GM12865 (cell line): ENCODE data around the gene POLR2J2.
"Not testable (repeated sequence)": the region's sequence is repeated elsewhere in the genome, so short reads cannot be mapped to it uniquely, and the experiment has no call there.

ENCODE experiments used
- DNase-seq: peaks from one replicate; pipeline ENCODE4 v3.0.0; 2010; ENCODE audit warnings: low read depth
- H3K4me3 ChIP-seq: 2 replicates; pipeline ENCODE4 v1.5.1; 2011; ENCODE audit warnings: mild to moderate bottlenecking, low read depth, low read length, control low read depth
- CTCF ChIP-seq: IDR thresholded peaks from 2 replicates; pipeline ENCODE4 v1.5.1; 2011; ENCODE audit warnings: low read length, control low read depth, low read depth, inconsistent platforms; ENCODE audit not compliant: insufficient read depth; ENCODE audit errors: missing control alignments

POLR2J2 gene

GRCh38 chr7:102671166-102671955 is at the start of gene POLR2J2:
Gene POLR2J2, minus strand, starts transcription at chr7:102671663. Its CDS starts 62 bp downstream, at chr7:102671601.
- DNase-seq, H3K4me3 ChIP-seq: not testable (repeated sequence)

- DNase-seq, H3K4me3 ChIP-seq: not testable (repeated sequence)
These were observed 47.0 kb upstream of the POLR2J2 start for GRCh38 chr7:102718491-102718890.

- peak; percentile 9 for TF ChIP-seq CTCF
- not testable (repeated sequence) for H3K4me3 ChIP-seq
- peak; percentile 40 for DNase-seq
These were observed 44.3 kb upstream of the POLR2J2 start for GRCh38 chr7:102715718-102716117.

- not testable (repeated sequence) for H3K4me3 ChIP-seq
- peak; percentile 10 for DNase-seq
These were observed 43.5 kb upstream of the POLR2J2 start for GRCh38 chr7:102714774-102715522.

GRCh38 chr7:102713691-102714080 is 42.2 kb upstream of the POLR2J2 start:
- DNase-seq, result not testable (repeated sequence)
- peak overlapping the region; percentile 15 for H3K4me3 ChIP-seq

- peak overlapping the region; percentile 15 for H3K4me3 ChIP-seq
- peak; percentile 81 for DNase-seq
These were observed 41.7 kb upstream of the POLR2J2 start for GRCh38 chr7:102713011-102713690.

GRCh38 chr7:102698962-102699750 is 27.7 kb upstream of the POLR2J2 start:
- DNase-seq, H3K4me3 ChIP-seq: not testable (repeated sequence)

- not testable (repeated sequence) for DNase-seq, H3K4me3 ChIP-seq
These were observed 26.4 kb upstream of the POLR2J2 start for GRCh38 chr7:102697642-102698512.

GRCh38 chr7:102696009-102696408 is 24.5 kb upstream of the POLR2J2 start:
- not testable (repeated sequence) for DNase-seq, H3K4me3 ChIP-seq

- H3K4me3 ChIP-seq, DNase-seq: not testable (repeated sequence)
These were observed 23.6 kb upstream of the POLR2J2 start for GRCh38 chr7:102695033-102695552.

GRCh38 chr7:102694008-102694407 is 22.5 kb upstream of the POLR2J2 start:
- DNase-seq, result not testable (repeated sequence)

GRCh38 chr7:102690602-102691001 is 19.1 kb upstream of the POLR2J2 start:
- not testable (repeated sequence) for DNase-seq, H3K4me3 ChIP-seq

More at GRCh38 chr7:102694008-102694407, 22.5 kb upstream of the POLR2J2 start:
- not testable (repeated sequence) for H3K4me3 ChIP-seq

GRCh38 chr7:102689436-102690282 is 18.2 kb upstream of the POLR2J2 start:
- DNase-seq, result not testable (repeated sequence)
- H3K4me3 ChIP-seq, result peak overlapping the region; percentile 34

GRCh38 chr7:102688299-102689036 is 17.0 kb upstream of the POLR2J2 start:
- not testable (repeated sequence) for DNase-seq, H3K4me3 ChIP-seq

GRCh38 chr7:102682560-102682959 is 11.1 kb upstream of the POLR2J2 start:
- H3K4me3 ChIP-seq, DNase-seq: not testable (repeated sequence)
